Uterus (tissue), 2 donors: ENCODE measurements around the gene TBCD.

Experiments used
- POLR2A ChIP-seq, 2 donors: fragments of 450-650 bp; IDR thresholded peaks; one replicate each; pipeline ENCODE4 v1.6.1; 2016; ENCODE audit warnings: antibody characterized with exemption in 2 of 2, mild to moderate bottlenecking in 1 of 2, moderate library complexity in 1 of 2
- TF ChIP-seq, protein P1 (sequence below), 4 experiments: fragments of 200-600 bp in 2 of 4; fragments of 450-650 bp in 2 of 4; sonication (generic) in 2 of 4; IDR thresholded peaks; one replicate each; pipeline ENCODE4 v1.5.1; 2016 to 2019; ENCODE audit warnings: antibody characterized with exemption in 4 of 4, mild to moderate bottlenecking in 2 of 4, moderate library complexity in 1 of 4

GRCh38 chr17:82891911-82892310 is 140.0 kb downstream of the TBCD start:
- TF ChIP-seq, protein P1, sequence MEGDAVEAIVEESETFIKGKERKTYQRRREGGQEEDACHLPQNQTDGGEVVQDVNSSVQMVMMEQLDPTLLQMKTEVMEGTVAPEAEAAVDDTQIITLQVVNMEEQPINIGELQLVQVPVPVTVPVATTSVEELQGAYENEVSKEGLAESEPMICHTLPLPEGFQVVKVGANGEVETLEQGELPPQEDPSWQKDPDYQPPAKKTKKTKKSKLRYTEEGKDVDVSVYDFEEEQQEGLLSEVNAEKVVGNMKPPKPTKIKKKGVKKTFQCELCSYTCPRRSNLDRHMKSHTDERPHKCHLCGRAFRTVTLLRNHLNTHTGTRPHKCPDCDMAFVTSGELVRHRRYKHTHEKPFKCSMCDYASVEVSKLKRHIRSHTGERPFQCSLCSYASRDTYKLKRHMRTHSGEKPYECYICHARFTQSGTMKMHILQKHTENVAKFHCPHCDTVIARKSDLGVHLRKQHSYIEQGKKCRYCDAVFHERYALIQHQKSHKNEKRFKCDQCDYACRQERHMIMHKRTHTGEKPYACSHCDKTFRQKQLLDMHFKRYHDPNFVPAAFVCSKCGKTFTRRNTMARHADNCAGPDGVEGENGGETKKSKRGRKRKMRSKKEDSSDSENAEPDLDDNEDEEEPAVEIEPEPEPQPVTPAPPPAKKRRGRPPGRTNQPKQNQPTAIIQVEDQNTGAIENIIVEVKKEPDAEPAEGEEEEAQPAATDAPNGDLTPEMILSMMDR (IDR thresholded peaks at IDR 0.05) = no peak
- TF ChIP-seq POLR2A (IDR thresholded peaks at IDR 0.05) = no peak
